OCI-LY7 (cell line): ENCODE results near the gene C11orf58. TPM values are rescaled to one million over a fixed set of nuclear protein-coding genes. Genes with fewer than 3 reads are reported as not detected.

Experiments used
- BruUV-seq: library from RNA; stranded (reverse); fragments of 400-500 nt; replicated peaks from 2 replicates; lab custom pipeline; 2021; lab: Mats Ljungman, UMichigan
- CTCF ChIA-PET: fragments of 300-600 bp; sonication (Branson Sonifier 250); formaldehyde crosslinking; loops from one replicate; lab custom pipeline; 2022; ENCODE audit warnings: antibody characterized with exemption; ENCODE audit not compliant: unreplicated experiment; lab: Charles Lee
- POLR2A ChIA-PET: fragments of 300-600 bp; sonication (Branson Sonifier 250); formaldehyde crosslinking; loops from one replicate; lab custom pipeline; 2022; ENCODE audit warnings: antibody characterized with exemption; lab: Charles Lee
- DNase-seq: peaks from one replicate; pipeline ENCODE4 v3.0.0-alpha.2; 2015; ENCODE audit warnings: low spot score
- H2AFZ ChIP-seq: fragments of 200-600 bp; sonication (generic), shearing (Covaris generic); 2 replicates; pipeline ENCODE4 v1.6.1; 2014; ENCODE audit warnings: mild to moderate bottlenecking, antibody characterized with exemption, low read length, moderate library complexity
- H3K27ac ChIP-seq: fragments of 200-600 bp; sonication (generic); 2 replicates; pipeline ENCODE4 v1.5.1; 2014; ENCODE audit warnings: mixed run types, low read depth, mild to moderate bottlenecking, moderate library complexity, low read length, inconsistent platforms; ENCODE audit not compliant: poor library complexity, severe bottlenecking
- H3K36me3 ChIP-seq: fragments of 200-600 bp; sonication (generic); 2 replicates; pipeline ENCODE4 v1.6.1; 2014; ENCODE audit warnings: mild to moderate bottlenecking, antibody characterized with exemption, low read length, moderate library complexity, mixed read lengths; ENCODE audit not compliant: insufficient read depth
- H3K4me1 ChIP-seq: fragments of 200-600 bp; sonication (generic); 2 replicates; pipeline ENCODE4 v1.5.1; 2014; ENCODE audit warnings: mild to moderate bottlenecking, low read length; ENCODE audit not compliant: insufficient read depth, poor library complexity, severe bottlenecking
- H3K4me2 ChIP-seq: fragments of 200-600 bp; sonication (generic); 2 replicates; pipeline ENCODE4 v1.6.1; 2014; ENCODE audit warnings: mild to moderate bottlenecking, low read length
- H3K4me3 ChIP-seq: fragments of 200-600 bp; sonication (generic); 2 replicates; pipeline ENCODE4 v1.5.1; 2014; ENCODE audit warnings: mild to moderate bottlenecking, low read depth, low read length; ENCODE audit not compliant: poor library complexity, severe bottlenecking
- H3K79me2 ChIP-seq: fragments of 200-600 bp; sonication (generic); 2 replicates; pipeline ENCODE4 v1.6.1; 2016; ENCODE audit warnings: low read depth, mild to moderate bottlenecking, low read length, moderate library complexity, mixed read lengths; ENCODE audit not compliant: insufficient read depth
- H3K9me2 ChIP-seq: fragments of 200-600 bp; sonication (generic); 2 replicates; pipeline ENCODE4 v1.6.1; 2016; ENCODE audit warnings: mild to moderate bottlenecking, low read length, mixed read lengths; ENCODE audit not compliant: insufficient read depth
- H3K9me3 ChIP-seq: fragments of 200-600 bp; sonication (generic); 2 replicates; pipeline ENCODE4 v1.6.1; 2014; ENCODE audit warnings: mild to moderate bottlenecking, mixed run types, low read length, mixed read lengths
- H4K20me1 ChIP-seq: fragments of 200-600 bp; sonication (generic); 2 replicates; pipeline ENCODE4 v1.6.1; 2014; ENCODE audit warnings: mild to moderate bottlenecking, antibody characterized with exemption, low read length, moderate library complexity, mixed read lengths; ENCODE audit not compliant: insufficient read depth
- CTCF ChIP-seq: fragments of 200-600 bp; sonication (generic); conservative IDR thresholded peaks from 2 replicates; pipeline ENCODE4 v1.5.1; 2014; ENCODE audit warnings: mild to moderate bottlenecking, antibody characterized with exemption, low read length, moderate library complexity, mixed read lengths
- EZH2phosphoT487 ChIP-seq: fragments of 200-600 bp; sonication (generic); IDR thresholded peaks from 2 replicates; pipeline ENCODE4 v1.6.1; 2018; ENCODE audit warnings: low read depth, borderline replicate concordance, mild to moderate bottlenecking, mixed run types, antibody characterized with exemption, low read length, moderate library complexity, mixed read lengths
- intact Hi-C: fragments of 100-400 bp; cut with micrococcal nuclease; formaldehyde crosslinking; loops from one replicate; pipeline ENCODE4 v1.10.0; 2022; ENCODE audit not compliant: unreplicated experiment
- total RNA-seq, 2 experiments: library from RNA; depleted of rRNA in 1 of 2; stranded (reverse); fragments of >200 nt in 1 of 2; shearing (Covaris generic) in 1 of 2; gene quantifications; 2 replicates each; pipeline ENCODE4 v1.2.3, GENCODE V29; 2014 to 2022

C11orf58 gene
- total RNA-seq, 2 experiments from 2014 or later: 118 to 146 TPM

- H3K9me2 ChIP-seq: no peaks in the 10 kb centered on the region
- no peak overlapping the region for H3K4me2 ChIP-seq
- POLR2A ChIA-PET: no interaction called here
- DNase-seq: no peak
- no peaks in the 10 kb centered on the region for H3K4me1 ChIP-seq
- H3K27ac ChIP-seq: no peak overlapping the region
- H4K20me1 ChIP-seq: no peaks in the 10 kb centered on the region
- CTCF ChIA-PET: no interaction called here
- BruUV-seq: no TSS peak
- H3K9me3 ChIP-seq: no peaks in the 10 kb centered on the region
- TF ChIP-seq EZH2phosphoT487 (no peak), CTCF (no peak)
- intact Hi-C loops: no loop called here
- H3K4me3 ChIP-seq: no peak overlapping the region
- H3K79me2 ChIP-seq: no peaks in the 10 kb centered on the region
- no peaks in the 10 kb centered on the region for H3K36me3 ChIP-seq
- H2AFZ ChIP-seq: no peak overlapping the region
Measured at GRCh38 chr11:16799890-16800289, 61.4 kb downstream of the C11orf58 start.

GRCh38 chr11:16800382-16800781 is 61.9 kb downstream of the C11orf58 start:
- H3K4me2 ChIP-seq: no peak overlapping the region
- H3K36me3 ChIP-seq: no peaks in the 10 kb centered on the region
- no peaks in the 10 kb centered on the region for H4K20me1 ChIP-seq
- TF ChIP-seq EZH2phosphoT487 (no peak), CTCF (no peak)
- ChIA-PET CTCF (no interaction called here), POLR2A (interaction anchor here (0.8 kb wide), 1 partner anchor 11 kb away, joined by 3 read pairs; no protein-coding TSS in a partner anchor)
- H3K4me3 ChIP-seq: no peak overlapping the region
- no peak overlapping the region for H3K27ac ChIP-seq
- H3K9me3 ChIP-seq: no peaks in the 10 kb centered on the region
- no peaks in the 10 kb centered on the region for H3K4me1 ChIP-seq
- no TSS peak for BruUV-seq
- intact Hi-C loops: no loop called here
- no peak overlapping the region for H2AFZ ChIP-seq
- no peaks in the 10 kb centered on the region for H3K9me2 ChIP-seq
- no peaks in the 10 kb centered on the region for H3K79me2 ChIP-seq
- no peak for DNase-seq

GRCh38 chr11:16801288-16801980 is 63.0 kb downstream of the C11orf58 start:
- no peaks in the 10 kb centered on the region for H3K9me2 ChIP-seq
- DNase-seq: no peak
- no peaks in the 10 kb centered on the region for H3K36me3 ChIP-seq
- intact Hi-C loops: no loop called here
- H3K79me2 ChIP-seq: no peaks in the 10 kb centered on the region
- H3K4me3 ChIP-seq: no peak overlapping the region
- no peaks in the 10 kb centered on the region for H3K9me3 ChIP-seq
- BruUV-seq: no TSS peak
- H2AFZ ChIP-seq: no peak overlapping the region
- no peak overlapping the region for H3K27ac ChIP-seq
- no peak for TF ChIP-seq CTCF
- TF ChIP-seq EZH2phosphoT487: no peak
- ChIA-PET CTCF (no interaction called here), POLR2A (interaction anchor here (0.8 kb wide), 1 partner anchor 10 kb away, joined by 3 read pairs; no protein-coding TSS in a partner anchor)
- H3K4me2 ChIP-seq: no peak overlapping the region
- H4K20me1 ChIP-seq: no peaks in the 10 kb centered on the region
- H3K4me1 ChIP-seq: no peaks in the 10 kb centered on the region
